Stimulated activated CD4-positive, alpha-beta T cell treated with anti-CD3 and anti-CD28 coated beads, TNF-alpha, amount 100 ng/mL, for 48 hours (primary cell): ENCODE data around the gene PIM2.

ENCODE experiments used
- DNase-seq, 3 donors: peaks; one replicate each; pipeline ENCODE4 v3.0.0-alpha.2; 2020; ENCODE audit warnings: low read depth in 3 of 3

Gene PIM2

GRCh38 chrX:48918643-48919340, at the start of gene PIM2:
Gene PIM2, minus strand, starts transcription at chrX:48919024. Its CDS starts 190 bp downstream, at chrX:48918834.
- peak; percentile 76 to 87 (median 77) for DNase-seq

GRCh38 chrX:48968377-48968776, 49.6 kb upstream of the PIM2 start:
- DNase-seq = no peak

- DNase-seq = no peak
Observed at GRCh38 chrX:48966796-48967579, 48.2 kb upstream of the PIM2 start.

- no peak for DNase-seq
Observed at GRCh38 chrX:48965959-48966358, 47.1 kb upstream of the PIM2 start.

- DNase-seq = no peak
Observed at GRCh38 chrX:48961585-48962091, 42.8 kb upstream of the PIM2 start.

GRCh38 chrX:48960291-48960690, 41.5 kb upstream of the PIM2 start:
- no peak for DNase-seq

GRCh38 chrX:48958635-48959094, 39.8 kb upstream of the PIM2 start:
- DNase-seq = no peak

- peak; percentile 78 to 91 (median 79) for DNase-seq
Observed at GRCh38 chrX:48957827-48958634, 39.2 kb upstream of the PIM2 start.

GRCh38 chrX:48957477-48957826, 38.6 kb upstream of the PIM2 start, which contains the start of gene OTUD5:
Gene OTUD5, minus strand, starts transcription at chrX:48957607. Its CDS starts 37 bp downstream, at chrX:48957570.
- peak in 1 of 3 donors; percentile 53 for DNase-seq

GRCh38 chrX:48956728-48957414, 38.0 kb upstream of the PIM2 start:
- no peak for DNase-seq

- DNase-seq = no peak
Observed at GRCh38 chrX:48948589-48948988, 29.8 kb upstream of the PIM2 start.

- DNase-seq = peak in 1 of 3 donors; percentile 61
Observed at GRCh38 chrX:48945517-48946348, 26.9 kb upstream of the PIM2 start.

GRCh38 chrX:48942895-48943294, 24.1 kb upstream of the PIM2 start:
- no peak for DNase-seq

- no peak for DNase-seq
Observed at GRCh38 chrX:48940404-48940955, 21.7 kb upstream of the PIM2 start.

GRCh38 chrX:48939524-48940228, 20.9 kb upstream of the PIM2 start:
- DNase-seq = no peak

GRCh38 chrX:48938721-48939425, 20.0 kb upstream of the PIM2 start:
- peak; percentile 52 to 74 (median 73) for DNase-seq

GRCh38 chrX:48937054-48937907, 18.5 kb upstream of the PIM2 start:
- peak; percentile 79 to 88 (median 86) for DNase-seq
